SU-DHL-6 (cell line): ENCODE results near the gene MARK3.

Experiments
- H2AFZ ChIP-seq: fragments of 200-600 bp; sonication (generic); 2 replicates; pipeline ENCODE4 v1.6.1; 2014; ENCODE audit warnings: low read depth, mild to moderate bottlenecking, moderate library complexity, mixed read lengths, antibody characterized with exemption, low read length; ENCODE audit not compliant: severe bottlenecking
- H3F3A ChIP-seq: fragments of 200-600 bp; shearing (Covaris generic); 2 replicates; pipeline ENCODE4 v1.6.0; 2016; ENCODE audit warnings: antibody characterized with exemption, mild to moderate bottlenecking; ENCODE audit not compliant: insufficient read depth
- H3K27ac ChIP-seq: fragments of 200-600 bp; sonication (generic); 2 replicates; pipeline ENCODE4 v1.5.1; 2016; ENCODE audit warnings: low read depth, mild to moderate bottlenecking, low read length, moderate library complexity, mixed read lengths
- H3K27me3 ChIP-seq: fragments of 200-600 bp; sonication (generic), shearing (Covaris generic); 2 replicates; pipeline ENCODE4 v1.6.0; 2014; ENCODE audit warnings: mild to moderate bottlenecking, low read length
- H3K36me3 ChIP-seq: fragments of 200-600 bp; sonication (generic); 2 replicates; pipeline ENCODE4 v1.6.1; 2014; ENCODE audit warnings: mild to moderate bottlenecking, low read length, mixed read lengths
- H3K4me2 ChIP-seq: fragments of 300-600, 200-600 bp; shearing (Covaris generic), sonication (generic); 2 replicates; pipeline ENCODE4 v1.6.0; 2014; ENCODE audit warnings: low read length, low read depth, mild to moderate bottlenecking; ENCODE audit not compliant: poor library complexity, severe bottlenecking
- H3K4me3 ChIP-seq: fragments of 200-600 bp; sonication (generic); 2 replicates; pipeline ENCODE4 v1.5.1; 2014; ENCODE audit warnings: antibody characterized with exemption, low read length, mild to moderate bottlenecking, mixed read lengths; ENCODE audit not compliant: insufficient read depth, poor library complexity, severe bottlenecking
- H3K79me2 ChIP-seq: fragments of 200-600 bp; sonication (generic); 2 replicates; pipeline ENCODE4 v1.6.1; 2014; ENCODE audit warnings: mild to moderate bottlenecking, low read length, moderate library complexity; ENCODE audit not compliant: insufficient read depth
- H3K9ac ChIP-seq: fragments of 200-600 bp; sonication (generic); 2 replicates; pipeline ENCODE4 v1.7.0; 2014; ENCODE audit warnings: mild to moderate bottlenecking, low read length
- H3K9me2 ChIP-seq: fragments of 200-600 bp; sonication (generic); replicated peaks from 2 replicates; pipeline ENCODE4 v1.6.1; 2014; ENCODE audit warnings: low read length; ENCODE audit not compliant: insufficient read depth
- H3K9me3 ChIP-seq: fragments of 200-600 bp; sonication (generic); 2 replicates; pipeline ENCODE4 v1.6.1; 2014; ENCODE audit warnings: low read length, mixed read lengths; ENCODE audit not compliant: insufficient read depth
- H4K20me1 ChIP-seq: fragments of 200-600 bp; sonication (generic); 2 replicates; pipeline ENCODE4 v1.6.1; 2014; ENCODE audit warnings: low read depth, mild to moderate bottlenecking, antibody characterized with exemption, low read length, moderate library complexity, mixed read lengths
- CTCF ChIP-seq: fragments of 200-600 bp; sonication (generic); IDR thresholded peaks from one replicate; pipeline ENCODE4 v1.5.1; 2017; ENCODE audit warnings: antibody characterized with exemption, mild to moderate bottlenecking, low read length, moderate library complexity; ENCODE audit not compliant: insufficient read depth, poor library complexity, severe bottlenecking
- EZH2phosphoT487 ChIP-seq: fragments of 200-600 bp; sonication (generic), shearing (Covaris generic); conservative IDR thresholded peaks from 2 replicates; pipeline ENCODE4 v1.6.1; 2018; ENCODE audit warnings: mild to moderate bottlenecking, antibody characterized with exemption, low read length, moderate library complexity, mixed read lengths

Gene MARK3

GRCh38 chr14:103499709-103500108 is 114.5 kb downstream of the MARK3 start:
- H3K27me3 ChIP-seq: no peaks in the 10 kb centered on the region
- H3K36me3 ChIP-seq: peaks cover 3% of the 10 kb centered on the region; the same call in 1 of the 2 replicates
- no peak overlapping the region for H2AFZ ChIP-seq
- no peak overlapping the region for H3K27ac ChIP-seq
- no peak overlapping the region for H3K9ac ChIP-seq
- no peaks in the 10 kb centered on the region for H3K9me3 ChIP-seq
- H4K20me1 ChIP-seq: no peaks in the 10 kb centered on the region
- H3F3A ChIP-seq: 0 out of 2 replicates have a peak, but pooled peaks cover 6% of the 10 kb centered on the region
- H3K4me2 ChIP-seq: no peak overlapping the region
- TF ChIP-seq CTCF (no peak), EZH2phosphoT487 (no peak)
- H3K4me3 ChIP-seq: no peak overlapping the region
- no peaks in the 10 kb centered on the region for H3K9me2 ChIP-seq
- H3K79me2 ChIP-seq: no peaks in the 10 kb centered on the region

GRCh38 chr14:103500148-103500990 is 115.2 kb downstream of the MARK3 start:
- Histone ChIP-seq H2AFZ (no peak overlapping the region), H3K27me3 (no peaks in the 10 kb centered on the region), H3K27ac (no peak overlapping the region), H3K4me2 (no peak overlapping the region), H3F3A (0 out of 2 replicates have a peak, but pooled peaks cover 6% of the 10 kb centered on the region), H4K20me1 (no peaks in the 10 kb centered on the region), H3K9me3 (no peaks in the 10 kb centered on the region), H3K4me3 (no peak overlapping the region), H3K9ac (no peak overlapping the region), H3K79me2 (no peaks in the 10 kb centered on the region), H3K36me3 (peaks cover 3% of the 10 kb centered on the region; the same call in 1 of the 2 replicates), H3K9me2 (no peaks in the 10 kb centered on the region)
- TF ChIP-seq EZH2phosphoT487: no peak
- peak; percentile 96 for TF ChIP-seq CTCF

- H3K27ac ChIP-seq: no peak overlapping the region
- no peaks in the 10 kb centered on the region for H4K20me1 ChIP-seq
- no peaks in the 10 kb centered on the region for H3K9me2 ChIP-seq
- no peak overlapping the region for H3K4me3 ChIP-seq
- peaks cover 3% of the 10 kb centered on the region; the same call in 1 of the 2 replicates for H3K36me3 ChIP-seq
- no peak for TF ChIP-seq EZH2phosphoT487
- no peak for TF ChIP-seq CTCF
- H3F3A ChIP-seq: 0 out of 2 replicates have a peak, but pooled peaks cover 6% of the 10 kb centered on the region
- H3K4me2 ChIP-seq: no peak overlapping the region
- no peak overlapping the region for H3K9ac ChIP-seq
- H3K79me2 ChIP-seq: no peaks in the 10 kb centered on the region
- H2AFZ ChIP-seq: no peak overlapping the region
- H3K27me3 ChIP-seq: no peaks in the 10 kb centered on the region
- H3K9me3 ChIP-seq: no peaks in the 10 kb centered on the region
Measured at GRCh38 chr14:103501041-103501870, 116.0 kb downstream of the MARK3 start.
